GM18498 (cell line): ENCODE results near the gene GRAMD2B.
"Not testable (repeated sequence)": the region's sequence is repeated elsewhere in the genome, so short reads cannot be mapped to it uniquely, and the experiment has no call there.

Source experiments
- ATAC-seq: cut with Tn5 transposase; IDR thresholded peaks from one replicate; pipeline ENCODE4 v1.9.1; 2021; ENCODE audit warnings: mild to moderate bottlenecking, moderate library complexity; ENCODE audit not compliant: unreplicated experiment

GRAMD2B gene, protein sequence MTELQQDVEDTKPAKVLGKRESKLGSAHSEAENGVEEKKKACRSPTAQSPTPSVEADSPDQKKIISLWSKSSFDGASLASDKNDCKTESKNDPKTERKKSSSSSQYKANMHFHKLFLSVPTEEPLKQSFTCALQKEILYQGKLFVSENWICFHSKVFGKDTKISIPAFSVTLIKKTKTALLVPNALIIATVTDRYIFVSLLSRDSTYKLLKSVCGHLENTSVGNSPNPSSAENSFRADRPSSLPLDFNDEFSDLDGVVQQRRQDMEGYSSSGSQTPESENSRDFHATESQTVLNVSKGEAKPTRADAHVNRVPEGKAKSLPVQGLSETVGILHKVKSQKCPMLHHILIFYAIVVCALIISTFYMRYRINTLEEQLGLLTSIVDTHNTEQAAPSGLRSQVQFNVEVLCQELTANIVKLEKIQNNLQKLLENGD

GRCh38 chr5:126422994-126423788 is at the start of gene GRAMD2B:
GRAMD2B (plus strand) TSS chr5:126423409; CDS start chr5:126423607, 198 bp downstream.
- ATAC-seq: peak; percentile 89

DNA sequence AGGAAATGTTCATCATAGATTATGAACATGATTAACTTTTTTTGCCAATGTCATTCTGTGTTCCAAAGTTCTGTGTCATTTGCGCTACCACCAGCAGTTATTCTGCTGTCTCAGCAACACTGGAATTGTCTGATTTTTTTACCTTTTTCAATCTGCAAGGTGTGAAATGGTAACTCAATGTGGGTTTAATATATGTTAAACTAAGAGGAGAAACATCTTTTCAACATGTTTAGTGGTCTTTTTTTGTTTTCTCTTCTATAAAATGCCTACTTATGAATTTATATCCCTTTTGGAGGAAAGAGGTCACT is 49.1 kb upstream of the GRAMD2B start:
- ATAC-seq: no peak

DNA sequence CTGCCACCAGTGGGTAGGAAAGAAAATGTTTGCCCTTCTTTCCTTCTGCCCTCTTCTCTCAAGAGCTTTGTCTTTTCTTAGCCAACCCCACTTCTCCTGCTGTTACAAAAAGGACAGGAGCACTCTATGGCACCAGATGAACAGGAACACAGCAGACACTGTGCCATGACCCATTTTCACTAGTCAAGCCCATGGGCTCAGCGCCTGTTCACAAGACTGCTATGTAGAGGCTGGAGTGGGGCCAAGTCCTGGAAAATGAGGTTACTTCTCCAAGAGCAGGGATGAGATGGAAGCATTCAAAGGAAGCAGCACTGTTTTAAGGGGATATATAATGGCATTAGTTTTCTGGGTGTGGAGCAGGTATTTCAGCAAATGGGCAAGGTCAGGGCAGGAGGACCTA is 46.8 kb upstream of the GRAMD2B start:
- ATAC-seq: no peak

DNA sequence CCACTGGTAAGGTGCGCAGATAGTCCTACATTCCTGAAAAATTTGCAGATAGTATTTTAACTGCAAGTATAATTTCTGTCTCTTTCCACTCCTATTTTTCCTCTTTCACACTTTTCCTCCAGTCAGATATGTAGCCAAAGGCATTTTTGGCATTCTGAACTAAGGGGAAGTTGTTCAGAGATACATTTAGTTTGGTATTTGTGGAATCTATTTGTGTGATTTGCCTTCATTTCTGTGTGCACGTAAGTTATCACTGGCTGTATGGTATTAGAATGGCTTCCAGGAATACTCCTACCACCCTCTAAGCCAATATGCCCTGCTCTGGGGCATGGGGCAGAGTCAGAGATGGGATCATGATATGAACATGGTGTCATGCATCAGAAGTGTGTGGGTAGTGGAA is 45.8 kb upstream of the GRAMD2B start:
- ATAC-seq: no peak

DNA sequence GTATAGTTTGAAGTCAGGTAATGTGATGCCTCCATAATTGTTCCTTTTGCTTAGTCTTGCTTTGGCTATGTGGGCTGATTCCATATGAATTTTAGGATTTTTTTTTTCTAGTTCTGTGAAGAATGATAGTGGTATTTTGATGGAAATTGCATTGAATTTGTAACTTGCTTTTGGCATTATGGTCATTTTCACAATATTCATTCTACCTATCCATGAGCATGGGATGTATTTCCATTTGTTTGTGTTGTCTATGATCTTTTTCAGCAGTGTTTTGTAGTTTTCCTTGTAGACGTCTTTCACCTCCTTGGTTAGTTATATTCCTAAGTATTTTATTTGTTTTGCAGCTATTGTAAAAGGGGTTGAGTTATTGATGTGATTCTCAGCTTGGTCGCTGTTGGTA is 42.9 kb upstream of the GRAMD2B start:
- not testable (repeated sequence) for ATAC-seq

DNA sequence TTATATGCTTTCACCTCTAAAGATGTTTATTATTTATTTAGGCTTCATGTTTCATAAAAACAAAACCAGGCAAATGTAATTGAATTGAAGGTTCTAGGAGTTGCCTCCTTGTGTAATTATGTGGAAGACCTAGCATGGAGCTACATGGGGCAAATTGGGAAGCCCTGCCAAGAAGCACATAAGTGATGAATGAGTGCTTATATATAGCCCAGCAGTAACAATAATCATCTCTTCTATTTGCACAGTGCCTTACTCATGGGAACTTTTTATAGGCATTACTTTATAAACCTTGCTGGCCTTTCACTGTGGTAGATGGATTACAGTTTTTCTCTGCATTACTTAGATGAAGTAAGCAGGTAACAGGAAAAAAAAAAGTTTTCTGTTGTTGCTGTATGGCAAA is 40.0 kb upstream of the GRAMD2B start:
- ATAC-seq: no peak

DNA sequence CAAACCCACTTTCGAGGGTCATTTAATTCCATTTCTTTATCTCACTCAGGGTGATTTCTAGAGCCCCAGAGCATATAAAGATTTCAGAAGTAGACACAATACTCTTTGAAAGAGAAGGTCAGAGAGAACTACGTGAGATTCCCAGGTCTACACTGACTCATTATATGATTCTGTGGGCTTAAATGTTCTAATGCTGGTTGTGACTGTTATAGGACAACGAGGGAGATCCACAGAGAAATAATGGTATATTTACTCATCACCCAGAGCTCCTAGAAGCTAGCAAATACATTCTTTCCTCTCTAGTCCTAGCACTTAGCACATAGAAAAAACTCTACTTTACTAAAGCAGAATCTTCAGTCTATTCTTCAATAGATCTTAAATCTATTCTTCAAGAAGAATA is 39.4 kb upstream of the GRAMD2B start:
- ATAC-seq: no peak

DNA sequence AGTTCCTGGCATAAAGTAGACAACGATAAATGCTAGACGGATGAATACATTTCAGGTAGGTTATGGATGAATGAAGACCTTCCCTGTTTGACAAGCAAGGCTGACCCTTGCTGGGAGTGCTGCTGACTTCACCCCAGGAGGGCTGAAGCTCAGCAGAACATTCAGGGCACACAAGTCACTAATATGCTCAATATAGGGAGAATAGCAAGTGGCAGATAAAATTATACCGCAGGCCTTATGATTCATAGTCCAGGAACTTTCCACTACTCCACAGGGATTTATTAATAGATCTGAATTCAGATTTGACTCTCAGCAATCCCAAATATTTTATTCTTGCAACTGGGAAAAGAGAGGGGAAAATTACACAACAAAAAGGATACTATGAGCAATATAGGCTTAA is 38.2 kb upstream of the GRAMD2B start:
- ATAC-seq: no peak

DNA sequence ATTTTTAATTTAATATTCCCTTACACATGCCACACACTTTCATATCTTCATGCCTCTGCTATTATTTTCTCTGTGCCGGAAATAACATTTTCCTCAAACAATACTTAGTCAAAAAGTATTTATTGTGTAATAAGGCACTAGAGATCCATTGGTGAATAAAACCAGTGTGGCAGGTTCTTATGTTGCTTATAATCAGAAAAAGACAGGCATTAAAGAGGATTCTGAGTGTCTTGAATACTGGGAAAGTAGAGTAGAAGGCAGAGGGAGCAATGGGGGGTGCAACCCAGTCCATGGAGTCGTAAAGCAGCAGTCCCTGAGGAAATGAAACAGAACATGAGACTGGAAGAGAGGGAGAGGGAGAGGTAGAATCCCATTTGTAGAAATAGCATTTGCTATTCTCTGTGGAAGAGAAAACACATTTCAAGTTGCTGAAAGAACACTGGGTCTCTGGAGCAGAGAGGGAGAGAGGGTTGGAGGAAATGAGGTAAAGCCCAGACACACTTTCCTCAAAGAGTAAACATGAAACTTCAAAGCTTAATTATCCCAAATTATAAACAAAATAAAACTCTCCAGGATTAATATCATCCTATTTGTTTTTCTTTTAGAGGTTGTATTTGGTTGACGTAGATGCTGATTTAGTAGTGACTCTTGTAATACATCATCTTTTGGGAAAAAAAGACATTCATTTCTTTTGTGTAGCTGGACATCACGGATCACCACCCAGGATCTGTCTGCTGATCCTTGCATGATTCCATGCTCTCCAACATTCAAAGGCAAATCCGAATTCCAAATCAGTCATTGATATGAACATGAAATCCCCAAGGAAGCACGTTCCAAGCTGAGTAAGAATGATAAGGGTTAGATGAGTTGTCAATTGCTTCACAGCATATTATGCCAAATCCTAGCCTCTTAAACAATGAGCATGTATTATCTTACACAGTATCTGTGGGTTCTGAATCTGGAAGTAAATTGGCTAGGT is 37.4 kb upstream of the GRAMD2B start:
- no peak for ATAC-seq

DNA sequence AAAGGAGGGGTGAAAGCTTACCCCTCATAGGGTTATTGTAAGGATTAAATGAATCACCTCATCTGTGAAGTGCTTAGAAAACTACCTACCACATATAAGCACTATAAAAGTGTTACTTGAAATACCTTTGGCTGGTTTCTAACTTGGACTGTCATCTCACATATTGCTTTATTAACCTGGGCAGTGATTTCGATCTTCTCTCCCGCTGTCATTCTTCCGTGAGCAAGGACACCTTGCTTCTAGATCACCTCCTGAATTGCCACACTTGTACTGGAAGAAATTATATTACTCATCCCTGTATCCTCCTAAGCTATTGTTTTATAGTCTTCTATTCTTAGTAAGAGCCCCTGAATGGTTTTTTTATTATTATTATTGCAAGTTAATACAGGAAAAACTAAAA is 34.0 kb upstream of the GRAMD2B start:
- no peak for ATAC-seq

GRCh38 chr5:126390051-126390450 is 33.2 kb upstream of the GRAMD2B start:
- no peak for ATAC-seq

- ATAC-seq: no peak
These were observed 31.8 kb upstream of the GRAMD2B start for GRCh38 chr5:126391386-126391785.

- no peak for ATAC-seq
These were observed 28.9 kb upstream of the GRAMD2B start for GRCh38 chr5:126394211-126394788.

DNA sequence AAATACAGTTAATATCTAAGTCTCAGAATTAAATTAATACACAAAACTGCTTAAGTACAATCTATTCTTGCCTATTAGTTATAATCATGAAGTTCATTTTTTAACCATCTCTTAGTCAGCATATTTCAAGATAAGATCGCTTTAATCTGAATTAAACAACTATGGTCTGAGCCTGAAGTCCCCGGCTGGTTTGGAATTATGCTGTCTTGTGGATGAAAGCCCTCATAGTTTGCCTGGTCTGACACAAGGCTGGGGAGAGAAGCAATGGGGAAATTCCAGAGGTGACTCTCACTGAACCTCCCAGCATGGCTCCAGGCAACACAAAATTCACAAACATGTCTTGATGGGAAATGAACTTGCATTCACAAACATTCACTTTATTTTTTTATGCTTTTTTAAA is 28.0 kb upstream of the GRAMD2B start:
- no peak for ATAC-seq

DNA sequence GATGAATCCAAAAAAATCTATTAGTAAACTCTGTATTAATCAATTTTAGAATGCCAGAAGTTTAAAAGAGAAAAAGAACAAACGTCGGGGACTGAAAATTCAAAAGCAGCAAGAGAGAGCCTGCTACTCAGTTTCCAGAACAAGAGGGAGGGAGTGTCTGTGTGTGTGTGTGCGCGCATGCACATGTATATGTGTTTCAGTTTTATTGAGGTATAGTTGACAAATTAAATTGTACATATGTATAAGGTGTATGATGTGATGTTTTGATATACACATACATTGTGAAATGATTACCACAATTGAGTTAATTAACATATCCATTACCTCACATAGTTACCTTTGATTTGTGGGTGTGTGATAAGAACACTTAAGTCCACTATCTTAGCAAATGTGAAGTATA is 27.6 kb upstream of the GRAMD2B start:
- ATAC-seq: no peak

GRCh38 chr5:126396721-126397120 is 26.5 kb upstream of the GRAMD2B start:
- peak; percentile 72 for ATAC-seq

DNA sequence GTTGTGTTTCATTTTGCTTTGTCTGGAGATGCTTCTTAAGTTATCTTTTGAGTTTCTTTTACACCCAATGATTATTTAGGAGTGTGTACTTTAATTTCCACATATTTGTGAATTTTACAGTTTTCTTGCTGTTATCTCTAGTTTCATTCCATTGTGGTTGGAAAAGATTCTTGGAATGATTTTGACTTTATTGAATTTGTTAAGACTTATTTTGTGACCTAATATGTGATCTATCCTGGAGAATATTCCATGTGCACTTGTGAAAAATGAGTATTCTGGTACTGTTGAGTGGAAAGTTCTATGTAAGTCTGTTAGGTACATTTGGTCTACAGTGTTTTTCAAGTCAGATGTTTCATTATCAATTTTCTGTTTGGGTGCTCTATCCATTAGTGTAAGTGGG is 24.4 kb upstream of the GRAMD2B start:
- ATAC-seq: no peak

GRCh38 chr5:126400621-126401251 is 22.5 kb upstream of the GRAMD2B start:
- ATAC-seq: no peak

- no peak for ATAC-seq
These were observed 20.3 kb upstream of the GRAMD2B start for GRCh38 chr5:126402621-126403555.
